ENCODE data around the gene TNRC6C.

The TNRC6C gene, protein sequence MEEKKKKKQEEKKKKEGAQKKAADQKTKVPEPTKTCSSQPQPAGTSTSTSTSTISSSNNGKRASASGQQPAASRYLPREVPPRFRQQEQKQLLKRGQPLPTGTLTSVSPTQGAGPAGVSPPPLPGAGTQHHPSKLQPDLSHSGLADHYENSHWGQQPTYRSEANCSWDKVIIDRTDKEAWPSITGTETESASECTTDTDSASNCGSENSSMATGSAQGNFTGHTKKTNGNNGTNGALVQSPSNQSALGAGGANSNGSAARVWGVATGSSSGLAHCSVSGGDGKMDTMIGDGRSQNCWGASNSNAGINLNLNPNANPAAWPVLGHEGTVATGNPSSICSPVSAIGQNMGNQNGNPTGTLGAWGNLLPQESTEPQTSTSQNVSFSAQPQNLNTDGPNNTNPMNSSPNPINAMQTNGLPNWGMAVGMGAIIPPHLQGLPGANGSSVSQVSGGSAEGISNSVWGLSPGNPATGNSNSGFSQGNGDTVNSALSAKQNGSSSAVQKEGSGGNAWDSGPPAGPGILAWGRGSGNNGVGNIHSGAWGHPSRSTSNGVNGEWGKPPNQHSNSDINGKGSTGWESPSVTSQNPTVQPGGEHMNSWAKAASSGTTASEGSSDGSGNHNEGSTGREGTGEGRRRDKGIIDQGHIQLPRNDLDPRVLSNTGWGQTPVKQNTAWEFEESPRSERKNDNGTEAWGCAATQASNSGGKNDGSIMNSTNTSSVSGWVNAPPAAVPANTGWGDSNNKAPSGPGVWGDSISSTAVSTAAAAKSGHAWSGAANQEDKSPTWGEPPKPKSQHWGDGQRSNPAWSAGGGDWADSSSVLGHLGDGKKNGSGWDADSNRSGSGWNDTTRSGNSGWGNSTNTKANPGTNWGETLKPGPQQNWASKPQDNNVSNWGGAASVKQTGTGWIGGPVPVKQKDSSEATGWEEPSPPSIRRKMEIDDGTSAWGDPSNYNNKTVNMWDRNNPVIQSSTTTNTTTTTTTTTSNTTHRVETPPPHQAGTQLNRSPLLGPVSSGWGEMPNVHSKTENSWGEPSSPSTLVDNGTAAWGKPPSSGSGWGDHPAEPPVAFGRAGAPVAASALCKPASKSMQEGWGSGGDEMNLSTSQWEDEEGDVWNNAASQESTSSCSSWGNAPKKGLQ (N-terminal part only)

GRCh38 chr17:77957857-77958715 lies at the start of gene TNRC6C:
Gene TNRC6C (plus strand): TSS chr17:77958703. CDS start chr17:78004207, 45,504 bp downstream.
- peak; percentile 100 for DNase-seq (ENCODE audit: low spot score)

GRCh38 chr17:77909236-77909635 lies 49.3 kb upstream of the TNRC6C start:
- no peak for DNase-seq (ENCODE audit: low spot score)

DNA sequence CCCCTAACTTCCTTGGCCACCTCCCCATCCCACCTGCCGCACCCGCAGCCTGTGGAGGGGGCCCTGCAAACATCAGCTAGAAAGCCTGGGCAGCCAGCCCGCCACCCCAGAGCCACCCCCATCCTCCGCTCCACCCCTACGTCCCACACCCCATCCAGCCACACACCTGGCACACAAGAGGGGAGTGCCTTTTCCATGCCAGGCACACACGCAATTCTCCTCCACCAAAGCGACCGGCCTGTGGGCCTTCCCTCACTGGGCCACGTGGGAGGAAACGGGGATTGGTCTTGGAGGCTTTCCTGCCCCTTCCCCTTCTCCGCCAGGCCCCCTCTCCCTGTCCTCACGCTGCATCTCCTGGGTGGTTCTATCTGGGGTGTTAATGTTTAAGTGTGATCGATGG lies 48.7 kb upstream of the TNRC6C start:
- no peak for DNase-seq (ENCODE audit: low spot score)

DNA sequence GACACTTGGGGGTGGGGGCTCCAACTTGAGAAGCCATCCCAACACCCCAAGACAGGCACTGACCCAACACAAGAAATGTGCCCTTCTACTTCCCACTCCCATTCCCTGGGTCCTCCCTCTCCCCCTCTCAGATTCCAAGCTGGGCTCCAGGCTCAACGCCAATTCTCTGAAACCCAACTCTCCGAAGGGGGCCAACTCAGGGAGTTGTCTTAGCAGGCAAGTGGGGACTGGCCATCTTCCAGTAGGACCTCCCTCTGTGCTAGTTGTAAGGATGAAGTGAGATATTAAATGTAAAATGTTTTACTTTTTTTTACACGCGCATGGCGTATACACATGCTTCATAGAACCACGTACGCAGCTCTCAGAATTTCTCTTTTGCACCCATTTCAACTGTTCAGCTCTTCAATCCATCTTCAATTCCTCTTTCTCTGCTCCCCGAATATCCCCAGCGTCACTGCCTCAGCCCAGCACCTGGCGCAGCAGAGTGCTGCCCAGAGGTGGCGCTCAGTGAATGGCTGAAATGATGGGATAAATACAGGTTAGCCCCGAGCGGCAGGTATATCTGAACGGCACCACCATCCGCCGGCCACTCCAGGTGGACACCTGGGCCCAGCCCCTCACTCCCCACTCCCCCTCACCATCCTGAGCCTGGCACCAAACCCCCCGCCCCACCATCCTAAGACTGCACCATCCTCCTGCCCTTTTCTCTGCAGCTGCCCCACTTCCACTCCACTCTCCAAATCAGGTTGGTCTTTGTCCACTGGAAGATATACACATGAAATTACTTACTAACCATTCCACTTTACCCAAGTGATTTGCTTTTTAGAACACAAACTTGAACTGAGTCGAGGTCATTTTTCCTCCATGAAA lies 43.9 kb upstream of the TNRC6C start:
- DNase-seq (ENCODE audit: low spot score), result no peak

DNA sequence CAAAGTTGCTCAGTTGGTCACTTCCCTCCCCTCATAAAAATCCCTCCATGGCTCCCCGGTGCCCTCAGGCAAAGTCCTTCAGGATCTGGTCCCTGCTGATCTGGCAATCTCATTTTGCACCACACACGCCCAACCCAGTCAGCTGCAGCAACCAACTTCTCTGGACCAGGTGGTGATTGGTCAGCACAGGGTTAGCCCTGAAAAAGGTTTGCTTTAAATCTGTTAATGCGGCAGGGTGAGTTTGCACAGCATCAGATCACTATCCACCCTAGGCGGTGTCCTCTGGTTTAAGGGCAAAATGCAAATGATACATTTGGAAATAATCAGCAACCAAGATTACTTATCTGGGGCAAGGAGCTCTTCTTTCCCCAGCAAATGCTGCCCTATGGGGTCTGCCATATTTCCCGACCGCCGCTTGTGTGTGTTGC lies 42.9 kb upstream of the TNRC6C start:
- no peak for DNase-seq (ENCODE audit: low spot score)

- DNase-seq (ENCODE audit: low spot score), result no peak
Observed at GRCh38 chr17:77916264-77916663, 42.2 kb upstream of the TNRC6C start.

- no peak for DNase-seq (ENCODE audit: low spot score)
Observed at GRCh38 chr17:77916703-77917481, 41.6 kb upstream of the TNRC6C start.

DNA sequence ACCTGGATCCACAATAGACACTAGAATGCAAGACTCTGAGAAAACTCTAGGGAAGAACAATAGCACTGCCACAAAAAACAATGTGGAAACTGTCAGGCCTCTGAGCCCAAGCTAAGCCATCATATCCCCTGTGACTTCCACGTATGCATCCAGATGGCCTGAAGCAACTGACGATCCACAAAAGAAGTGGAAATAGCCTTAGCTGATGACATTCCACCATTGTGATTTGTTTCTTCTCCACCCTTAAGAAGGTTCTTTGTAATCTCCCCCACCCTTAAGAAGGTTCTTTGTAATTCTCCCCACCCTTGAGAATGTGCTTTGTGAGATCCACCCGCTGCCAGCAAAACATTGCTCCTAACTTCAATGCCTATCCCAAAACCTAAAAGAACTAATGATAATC lies 39.2 kb upstream of the TNRC6C start:
- no peak for DNase-seq (ENCODE audit: low spot score)

GRCh38 chr17:77923135-77923534 lies 35.4 kb upstream of the TNRC6C start:
- DNase-seq (ENCODE audit: low spot score), result no peak

- DNase-seq (ENCODE audit: low spot score), result no peak
Observed at GRCh38 chr17:77923776-77924513, 34.6 kb upstream of the TNRC6C start.

DNA sequence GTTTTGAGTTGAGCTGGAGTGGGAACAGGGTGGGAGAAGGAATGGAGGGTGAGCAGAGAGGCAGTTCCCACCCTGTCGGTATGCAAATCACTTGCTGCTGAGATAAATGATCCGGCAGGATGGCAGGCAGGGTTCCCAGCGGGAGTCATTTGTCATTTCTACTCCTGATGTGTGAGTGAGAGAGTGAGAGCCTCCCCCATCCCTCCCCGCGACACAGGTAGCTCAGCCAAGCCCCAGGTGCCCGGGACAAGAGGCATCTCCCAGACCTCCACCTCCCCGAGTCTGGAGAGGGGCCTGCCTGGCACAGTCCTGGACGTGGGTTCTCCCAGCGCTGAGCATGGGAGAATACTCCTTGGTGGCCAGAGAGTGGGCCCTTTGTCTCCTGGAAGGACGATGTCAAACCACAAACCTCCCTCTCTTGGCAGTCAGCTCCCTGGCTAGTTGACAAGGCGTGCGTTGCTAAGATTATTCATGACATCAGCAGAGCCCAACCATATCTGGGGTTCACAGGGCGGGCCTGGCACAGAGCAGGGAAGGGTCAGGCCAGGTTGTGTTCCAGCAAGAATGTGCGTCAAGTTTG lies 33.7 kb upstream of the TNRC6C start:
- peak; percentile 43 for DNase-seq (ENCODE audit: low spot score)

GRCh38 chr17:77925831-77926543 lies 32.5 kb upstream of the TNRC6C start:
- no peak for DNase-seq (ENCODE audit: low spot score)

DNA sequence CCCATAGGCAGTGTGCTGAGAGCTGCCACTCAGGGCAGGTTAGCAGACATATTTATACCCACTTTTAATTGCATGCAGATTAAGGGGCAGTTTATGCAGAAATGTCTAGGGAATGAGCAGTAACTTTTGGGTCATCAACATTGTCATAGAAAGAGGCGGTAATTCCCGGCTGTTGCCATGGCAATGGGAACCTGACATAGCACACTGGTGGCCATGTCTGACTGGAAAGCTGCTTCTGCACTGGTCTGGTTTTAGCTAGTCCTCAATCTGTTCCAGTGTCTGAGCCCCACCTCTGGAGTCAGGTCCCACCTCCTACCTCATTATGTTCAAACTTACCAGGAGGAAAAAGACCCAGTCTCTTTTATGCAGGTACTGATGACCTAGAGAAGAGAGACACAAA lies 31.5 kb upstream of the TNRC6C start:
- DNase-seq (ENCODE audit: low spot score), result no peak

- no peak for DNase-seq (ENCODE audit: low spot score)
Observed at GRCh38 chr17:77927777-77928518, 30.6 kb upstream of the TNRC6C start.

GRCh38 chr17:77928519-77929179 lies 29.9 kb upstream of the TNRC6C start:
- DNase-seq (ENCODE audit: low spot score), result no peak

GRCh38 chr17:77929180-77929564 lies 29.3 kb upstream of the TNRC6C start:
- DNase-seq (ENCODE audit: low spot score), result no peak
